ENCODE data around the gene POLR2L. TPM values are rescaled to one million over a fixed set of nuclear protein-coding genes. Genes with fewer than 3 reads are reported as not detected.

The POLR2L gene
- total RNA-seq, 1 donor from 2014 or later: 111 TPM

GRCh38 chr11:811446-812245, 30.7 kb downstream of the POLR2L start:
- Mint-ChIP-seq H3K9me3 (no peaks in the 10 kb centered on the region), H3K27ac (peak overlapping the region; percentile 81), H3K36me3 (ENCODE audit: low read depth) (peaks cover 46% of the 10 kb centered on the region), H3K4me1 (ENCODE audit: low read depth) (peaks cover 15% of the 10 kb centered on the region), H3K27me3 (ENCODE audit: low read depth) (no peaks in the 10 kb centered on the region), H3K4me3 (ENCODE audit: low read depth) (peak overlapping the region; percentile 90)
- DNase-seq (ENCODE audit: low spot score): no peak
- intact Hi-C loops (cut with micrococcal nuclease): no loop called here

DNA sequence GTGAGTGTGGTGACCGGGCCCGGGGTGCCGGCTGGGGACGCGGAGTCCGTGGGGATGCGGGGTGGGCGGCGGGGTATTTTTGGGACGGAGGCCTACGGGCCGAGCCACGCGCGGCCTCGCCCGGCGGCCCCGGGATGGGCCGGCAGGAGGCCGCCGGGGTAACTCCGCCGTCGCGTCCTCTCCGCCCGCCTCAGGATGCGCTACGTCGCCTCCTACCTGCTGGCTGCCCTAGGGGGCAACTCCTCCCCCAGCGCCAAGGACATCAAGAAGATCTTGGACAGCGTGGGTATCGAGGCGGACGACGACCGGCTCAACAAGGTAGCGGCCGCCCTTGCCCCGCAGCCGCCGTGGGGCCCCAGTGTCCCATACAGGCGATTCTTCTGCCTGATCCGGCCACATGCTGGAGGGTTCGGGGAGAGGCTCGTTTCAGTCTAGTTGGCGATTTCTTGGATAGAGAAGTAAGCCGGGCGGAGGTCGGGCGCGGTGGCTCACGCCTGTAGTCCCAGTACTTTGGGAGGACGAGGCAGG, 32.2 kb downstream of the POLR2L start:
- H3K4me3 Mint-ChIP-seq (ENCODE audit: low read depth): peak overlapping the region; percentile 90
- H3K27ac Mint-ChIP-seq: peak overlapping the region; percentile 94
- H3K9me3 Mint-ChIP-seq: no peaks in the 10 kb centered on the region

DNA sequence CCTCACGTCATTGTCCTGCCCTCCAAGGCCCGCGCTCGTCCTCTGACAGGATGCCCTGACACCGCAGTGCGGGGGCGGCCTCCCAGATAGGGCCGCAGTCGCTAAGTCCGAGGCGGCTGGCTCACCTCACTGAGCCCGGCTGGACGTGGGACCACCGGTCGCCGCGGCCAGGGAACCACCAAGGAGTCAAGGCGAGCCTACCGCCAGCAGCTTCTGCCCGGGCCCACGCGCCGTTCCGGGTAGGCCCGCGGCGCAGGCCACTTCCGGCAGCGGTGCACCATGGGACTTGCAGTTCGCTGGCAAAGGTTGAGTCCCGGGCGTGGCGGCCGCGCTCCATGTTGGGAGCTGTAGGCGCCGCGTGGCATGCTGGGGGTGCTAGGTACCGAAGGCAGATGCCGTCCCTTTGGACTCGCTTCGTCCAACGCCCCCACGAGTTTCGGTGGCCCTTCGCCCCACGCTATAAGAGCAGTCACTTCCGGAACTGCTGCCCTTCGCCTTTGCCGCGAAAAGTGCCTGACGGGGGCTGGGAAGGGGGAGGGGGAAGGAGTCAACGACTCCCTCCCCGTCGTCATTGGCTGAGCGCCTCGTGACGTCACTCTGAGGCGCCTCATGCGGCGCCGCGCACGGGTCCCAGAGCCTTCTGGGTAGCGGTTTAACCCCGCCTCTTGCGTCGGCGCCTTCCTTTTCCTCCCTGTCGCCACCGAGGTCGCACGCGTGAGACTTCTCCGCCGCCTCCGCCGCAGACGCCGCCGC, 32.9 kb downstream of the POLR2L start, which contains the start of gene RPLP2:
RPLP2 (plus strand) TSS at position 681 of the 753 bp plus-strand sequence. CDS start 268 bp downstream, outside the sequence.
- Mint-ChIP-seq H3K36me3 (ENCODE audit: low read depth) (peaks cover 43% of the 10 kb centered on the region), H3K27ac (peak within 1 kb of the TSS; percentile 94), H3K27me3 (ENCODE audit: low read depth) (no peaks in the 10 kb centered on the region), H3K9me3 (no peaks in the 10 kb centered on the region), H3K4me1 (ENCODE audit: low read depth) (peaks cover 15% of the 10 kb centered on the region), H3K4me3 (ENCODE audit: low read depth) (peak within 1 kb of the TSS; percentile 90)
- intact Hi-C loops (cut with micrococcal nuclease): loop anchor here (1.0 kb wide), 2 partner anchors 10 to 12 kb away; no protein-coding TSS in a partner anchor
- DNase-seq (ENCODE audit: low spot score): peak; percentile 95

More for the DNA sequence above, 32.2 kb downstream of the POLR2L start:
- no peak for DNase-seq (ENCODE audit: low spot score)
- peaks cover 43% of the 10 kb centered on the region for H3K36me3 Mint-ChIP-seq (ENCODE audit: low read depth)
- intact Hi-C loops (cut with micrococcal nuclease): no loop called here
- H3K4me1 Mint-ChIP-seq (ENCODE audit: low read depth): peaks cover 15% of the 10 kb centered on the region
- H3K27me3 Mint-ChIP-seq (ENCODE audit: low read depth): no peaks in the 10 kb centered on the region

- Mint-ChIP-seq H3K4me3 (ENCODE audit: low read depth) (peak overlapping the region; percentile 90), H3K36me3 (ENCODE audit: low read depth) (peaks cover 40% of the 10 kb centered on the region), H3K27me3 (ENCODE audit: low read depth) (no peaks in the 10 kb centered on the region), H3K27ac (peak overlapping the region; percentile 94), H3K9me3 (no peaks in the 10 kb centered on the region), H3K4me1 (ENCODE audit: low read depth) (peaks cover 15% of the 10 kb centered on the region)
- intact Hi-C loops (cut with micrococcal nuclease): loop anchor here (1.0 kb wide), 2 partner anchors 11 kb away; no protein-coding TSS in a partner anchor
- DNase-seq (ENCODE audit: low spot score): no peak
Observed at GRCh38 chr11:808427-809286, 33.7 kb downstream of the POLR2L start.

DNA sequence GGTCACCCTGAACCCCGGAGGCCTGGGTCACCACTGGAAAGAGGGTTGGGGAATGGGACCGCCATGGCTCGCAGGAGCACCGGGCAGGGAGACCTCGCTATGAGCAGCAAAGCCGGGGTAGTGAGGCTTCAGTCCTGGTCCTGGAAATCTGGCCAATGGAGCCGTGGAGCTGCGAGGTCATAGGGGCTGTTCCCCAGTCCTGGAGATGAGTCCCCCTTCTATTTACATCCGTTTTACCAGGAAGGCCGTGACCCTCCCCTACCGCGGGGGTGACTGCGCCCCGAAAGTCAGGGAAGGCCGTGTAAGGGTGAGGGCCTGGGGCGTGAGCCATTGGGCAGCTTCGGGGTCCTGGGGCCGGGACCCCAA, 37.7 kb downstream of the POLR2L start:
- H3K27me3 Mint-ChIP-seq (ENCODE audit: low read depth): no peaks in the 10 kb centered on the region
- H3K4me3 Mint-ChIP-seq (ENCODE audit: low read depth): peak overlapping the region; percentile 79
- H3K27ac Mint-ChIP-seq: peak overlapping the region; percentile 63
- peaks cover 3% of the 10 kb centered on the region for H3K4me1 Mint-ChIP-seq (ENCODE audit: low read depth)
- no peak for DNase-seq (ENCODE audit: low spot score)
- no peaks in the 10 kb centered on the region for H3K9me3 Mint-ChIP-seq
- H3K36me3 Mint-ChIP-seq (ENCODE audit: low read depth): peaks cover 10% of the 10 kb centered on the region
- intact Hi-C loops (cut with micrococcal nuclease): no loop called here

GRCh38 chr11:803770-804598, 38.3 kb downstream of the POLR2L start:
- intact Hi-C loops (cut with micrococcal nuclease): no loop called here

DNA sequence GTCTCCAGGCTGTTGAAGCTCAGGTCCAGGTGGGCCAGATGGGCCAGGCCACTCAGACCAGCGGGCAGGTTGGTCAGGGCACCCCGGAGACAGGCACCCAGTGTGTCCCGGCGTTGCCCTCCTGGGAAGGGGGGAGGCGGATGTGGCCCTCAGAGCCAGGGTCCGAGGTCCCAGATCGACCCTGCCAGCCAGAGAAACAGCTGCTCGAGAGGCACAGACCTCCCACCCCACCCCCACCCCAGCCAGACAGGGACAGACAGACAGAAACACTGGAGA, 38.9 kb downstream of the POLR2L start:
- H3K4me1 Mint-ChIP-seq (ENCODE audit: low read depth): peaks cover 3% of the 10 kb centered on the region
- H3K4me3 Mint-ChIP-seq (ENCODE audit: low read depth): peak overlapping the region; percentile 79
- H3K27me3 Mint-ChIP-seq (ENCODE audit: low read depth): no peaks in the 10 kb centered on the region
- intact Hi-C loops (cut with micrococcal nuclease): no loop called here
- peaks cover 7% of the 10 kb centered on the region for H3K36me3 Mint-ChIP-seq (ENCODE audit: low read depth)
- DNase-seq (ENCODE audit: low spot score): no peak
- H3K27ac Mint-ChIP-seq: no peak overlapping the region
- no peaks in the 10 kb centered on the region for H3K9me3 Mint-ChIP-seq

More at GRCh38 chr11:803770-804598, 38.3 kb downstream of the POLR2L start:
- Mint-ChIP-seq H3K4me3 (ENCODE audit: low read depth) (peak overlapping the region; percentile 79), H3K9me3 (no peaks in the 10 kb centered on the region), H3K36me3 (ENCODE audit: low read depth) (peaks cover 9% of the 10 kb centered on the region), H3K4me1 (ENCODE audit: low read depth) (peaks cover 3% of the 10 kb centered on the region), H3K27me3 (ENCODE audit: low read depth) (no peaks in the 10 kb centered on the region), H3K27ac (peak overlapping the region; percentile 63)
- no peak for DNase-seq (ENCODE audit: low spot score)

DNA sequence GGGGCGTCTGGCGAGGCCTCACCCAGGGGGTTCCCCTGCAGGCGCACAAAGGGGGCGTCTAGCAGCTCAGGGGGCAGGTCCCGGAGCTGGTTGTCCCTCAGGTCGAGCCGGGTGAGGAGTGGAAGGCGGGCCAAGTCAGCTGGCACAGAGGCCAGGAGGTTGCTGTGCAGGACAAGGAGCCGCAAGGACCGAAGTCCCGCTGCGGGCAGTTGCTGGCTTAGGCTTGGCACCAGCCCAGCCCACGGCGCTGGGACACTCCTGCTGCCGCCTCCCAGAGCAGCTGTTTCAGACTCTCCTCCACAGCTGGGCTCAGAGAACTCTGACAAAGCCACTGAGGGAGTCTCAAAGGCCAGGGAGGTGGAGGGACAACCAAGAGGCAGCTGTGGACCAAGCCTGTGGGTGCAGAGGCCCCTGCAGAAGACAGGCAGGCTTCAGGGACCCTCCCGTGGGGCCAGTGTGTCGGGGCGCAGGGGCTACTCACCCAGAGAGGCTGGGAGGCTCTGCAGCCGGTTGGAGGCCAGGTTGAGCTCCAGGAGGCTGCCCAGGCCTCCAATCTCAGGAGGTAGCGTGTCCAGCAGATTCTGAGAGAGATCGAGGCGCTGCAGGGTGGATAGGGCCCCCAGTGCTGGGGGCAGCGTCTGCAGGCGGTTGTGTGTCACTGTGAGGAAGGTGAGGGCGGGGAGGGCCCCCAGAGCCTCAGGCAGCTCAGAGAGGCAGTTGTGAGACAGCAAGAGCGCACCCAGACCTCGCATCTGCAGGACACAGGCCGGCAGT, 39.4 kb downstream of the POLR2L start:
- Mint-ChIP-seq H3K9me3 (no peaks in the 10 kb centered on the region), H3K27me3 (ENCODE audit: low read depth) (no peaks in the 10 kb centered on the region), H3K4me3 (ENCODE audit: low read depth) (peak overlapping the region; percentile 79), H3K4me1 (ENCODE audit: low read depth) (peaks cover 2% of the 10 kb centered on the region), H3K36me3 (ENCODE audit: low read depth) (peaks cover 6% of the 10 kb centered on the region), H3K27ac (no peak overlapping the region)
- intact Hi-C loops (cut with micrococcal nuclease): no loop called here
- DNase-seq (ENCODE audit: low spot score): no peak

GRCh38 chr11:802018-802617, 40.2 kb downstream of the POLR2L start:
- H3K27ac Mint-ChIP-seq: no peak overlapping the region
- H3K27me3 Mint-ChIP-seq (ENCODE audit: low read depth): no peaks in the 10 kb centered on the region
- no peaks in the 10 kb centered on the region for H3K4me1 Mint-ChIP-seq (ENCODE audit: low read depth)
- H3K36me3 Mint-ChIP-seq (ENCODE audit: low read depth): peaks cover 4% of the 10 kb centered on the region
- no peaks in the 10 kb centered on the region for H3K9me3 Mint-ChIP-seq
- no peak overlapping the region for H3K4me3 Mint-ChIP-seq (ENCODE audit: low read depth)
- no peak for DNase-seq (ENCODE audit: low spot score)
- intact Hi-C loops (cut with micrococcal nuclease): no loop called here

- Mint-ChIP-seq H3K4me1 (ENCODE audit: low read depth) (peaks cover 5% of the 10 kb centered on the region), H3K9me3 (no peaks in the 10 kb centered on the region), H3K27me3 (ENCODE audit: low read depth) (no peaks in the 10 kb centered on the region), H3K27ac (no peak overlapping the region), H3K36me3 (ENCODE audit: low read depth) (peaks cover 4% of the 10 kb centered on the region), H3K4me3 (ENCODE audit: low read depth) (peak overlapping the region; percentile 0)
- DNase-seq (ENCODE audit: low spot score): no peak
- intact Hi-C loops (cut with micrococcal nuclease): no loop called here
Observed at GRCh38 chr11:801097-801780, 41.1 kb downstream of the POLR2L start.

Measured in activated T-helper 2 cell treated with anti-CD3 and anti-CD28 coated beads, Interferon-gamma antibody, Interleukin-2, Interleukin-4, amounts not matched to agents 10 μg/mL and 5 μg/mL and 100 μg/mL, durations not matched to agents 14 hours and 24 hours and 36 hours (primary cell).